Measurements from ENCODE around the gene TTLL11. TPM values are rescaled to one million over a fixed set of nuclear protein-coding genes. Genes with fewer than 3 reads are reported as not detected.
A peak's percentile ranks its signal among the peaks of the same experiment; 100 is the strongest.

Gene TTLL11
- total RNA-seq, 1 experiment from 2014 or later = 3.9 TPM

- DNase-seq (ENCODE audit: low read depth) = no peak
Observed at GRCh38 chr9:121942866-121943382, 150.2 kb downstream of the TTLL11 start.

GRCh38 chr9:121942313-121942712, 150.8 kb downstream of the TTLL11 start:
- no peak for DNase-seq (ENCODE audit: low read depth)

- DNase-seq (ENCODE audit: low read depth) = no peak
Observed at GRCh38 chr9:121939643-121940042, 153.5 kb downstream of the TTLL11 start.

GRCh38 chr9:121938621-121939020, 154.5 kb downstream of the TTLL11 start:
- no peak for DNase-seq (ENCODE audit: low read depth)

- DNase-seq (ENCODE audit: low read depth) = no peak
Observed at GRCh38 chr9:121937240-121937639, 155.9 kb downstream of the TTLL11 start.

- no peak for DNase-seq (ENCODE audit: low read depth)
Observed at GRCh38 chr9:121935739-121936138, 157.4 kb downstream of the TTLL11 start.

- DNase-seq (ENCODE audit: low read depth) = no peak
Observed at GRCh38 chr9:121930956-121931355, 162.2 kb downstream of the TTLL11 start.

- DNase-seq (ENCODE audit: low read depth) = peak; percentile 17
Observed at GRCh38 chr9:121929893-121930875, 162.9 kb downstream of the TTLL11 start.

GRCh38 chr9:121927636-121928035, 165.5 kb downstream of the TTLL11 start:
- DNase-seq (ENCODE audit: low read depth) = no peak

- no peak for DNase-seq (ENCODE audit: low read depth)
Observed at GRCh38 chr9:121927081-121927480, 166.0 kb downstream of the TTLL11 start.

GRCh38 chr9:121926351-121926801, 166.7 kb downstream of the TTLL11 start:
- no peak for DNase-seq (ENCODE audit: low read depth)

GRCh38 chr9:121925935-121926334, 167.2 kb downstream of the TTLL11 start:
- no peak for DNase-seq (ENCODE audit: low read depth)

GRCh38 chr9:121924700-121925099, 168.4 kb downstream of the TTLL11 start:
- DNase-seq (ENCODE audit: low read depth) = no peak

GRCh38 chr9:121921444-121921843, 171.7 kb downstream of the TTLL11 start:
- no peak for DNase-seq (ENCODE audit: low read depth)

- no peak for DNase-seq (ENCODE audit: low read depth)
Observed at GRCh38 chr9:121917375-121918335, 175.5 kb downstream of the TTLL11 start.

GRCh38 chr9:121915304-121915625, 177.8 kb downstream of the TTLL11 start:
- no peak for DNase-seq (ENCODE audit: low read depth)

- DNase-seq (ENCODE audit: low read depth) = peak; percentile 34
Observed at GRCh38 chr9:121914604-121915303, 178.4 kb downstream of the TTLL11 start.

GRCh38 chr9:121914017-121914595, 179.0 kb downstream of the TTLL11 start:
- no peak for DNase-seq (ENCODE audit: low read depth)

- DNase-seq (ENCODE audit: low read depth) = peak; percentile 44
Observed at GRCh38 chr9:121912812-121913627, 180.1 kb downstream of the TTLL11 start.

- DNase-seq (ENCODE audit: low read depth) = peak; percentile 36
Observed at GRCh38 chr9:121910491-121911040, 182.5 kb downstream of the TTLL11 start.

Data from M059J (cell line).